ENCODE measurements around the gene SLC35D1.

DNA sequence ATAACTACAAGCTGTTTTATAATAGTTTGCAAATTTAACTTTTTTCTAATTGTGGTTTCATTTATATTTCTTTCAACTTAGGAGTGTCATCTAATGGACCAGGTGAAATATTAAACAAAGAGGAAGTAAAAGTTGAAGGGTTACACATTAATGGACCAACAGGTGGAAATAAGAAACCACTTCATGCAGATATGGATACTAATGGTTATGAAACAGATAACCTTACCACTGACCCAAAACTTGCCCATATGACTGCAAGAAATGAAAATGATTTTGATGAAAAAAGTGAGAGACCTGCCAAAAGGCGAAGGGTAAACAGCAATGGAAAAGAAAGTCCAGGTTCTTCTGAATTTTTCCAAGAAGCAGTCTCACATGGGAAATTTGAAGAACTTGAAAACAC lies 69.5 kb downstream of the SLC35D1 start:
- TF ChIP-seq, protein P1, sequence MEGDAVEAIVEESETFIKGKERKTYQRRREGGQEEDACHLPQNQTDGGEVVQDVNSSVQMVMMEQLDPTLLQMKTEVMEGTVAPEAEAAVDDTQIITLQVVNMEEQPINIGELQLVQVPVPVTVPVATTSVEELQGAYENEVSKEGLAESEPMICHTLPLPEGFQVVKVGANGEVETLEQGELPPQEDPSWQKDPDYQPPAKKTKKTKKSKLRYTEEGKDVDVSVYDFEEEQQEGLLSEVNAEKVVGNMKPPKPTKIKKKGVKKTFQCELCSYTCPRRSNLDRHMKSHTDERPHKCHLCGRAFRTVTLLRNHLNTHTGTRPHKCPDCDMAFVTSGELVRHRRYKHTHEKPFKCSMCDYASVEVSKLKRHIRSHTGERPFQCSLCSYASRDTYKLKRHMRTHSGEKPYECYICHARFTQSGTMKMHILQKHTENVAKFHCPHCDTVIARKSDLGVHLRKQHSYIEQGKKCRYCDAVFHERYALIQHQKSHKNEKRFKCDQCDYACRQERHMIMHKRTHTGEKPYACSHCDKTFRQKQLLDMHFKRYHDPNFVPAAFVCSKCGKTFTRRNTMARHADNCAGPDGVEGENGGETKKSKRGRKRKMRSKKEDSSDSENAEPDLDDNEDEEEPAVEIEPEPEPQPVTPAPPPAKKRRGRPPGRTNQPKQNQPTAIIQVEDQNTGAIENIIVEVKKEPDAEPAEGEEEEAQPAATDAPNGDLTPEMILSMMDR (IDR thresholded peaks at IDR 0.05) = no peak
- TF ChIP-seq EZH2phosphoT487 (IDR thresholded peaks at IDR 0.05) = no peak

All from neural progenitor cell (in vitro differentiated cells).